H9 (cell line): ENCODE results near the gene TEX261. TPM values are rescaled to one million over a fixed set of nuclear protein-coding genes. Genes with fewer than 3 reads are reported as not detected.
A peak's percentile ranks its signal among the peaks of the same experiment; 100 is the strongest.

ENCODE experiments used
- DNase-seq: peaks from one replicate; pipeline ENCODE4 v3.0.0-alpha.2; 2017
- H2AFZ ChIP-seq: one replicate; pipeline ENCODE4 v1.6.1; 2013; ENCODE audit warnings: mild to moderate bottlenecking, low read length, control low read depth, moderate library complexity
- H2AK5ac ChIP-seq: 2 replicates; pipeline ENCODE4 v1.6.1; 2013; ENCODE audit warnings: low read length, control low read depth, mixed read lengths; ENCODE audit not compliant: insufficient read length
- H2BK120ac ChIP-seq: one replicate; pipeline ENCODE4 v1.6.1; 2013; ENCODE audit warnings: low read depth, mild to moderate bottlenecking, low read length, control low read depth, inconsistent platforms; ENCODE audit not compliant: poor library complexity, severe bottlenecking
- H2BK12ac ChIP-seq: 2 replicates; pipeline ENCODE4 v1.6.1; 2013; ENCODE audit warnings: low read length, control low read depth, mixed read lengths, low read depth; ENCODE audit not compliant: insufficient read length
- H2BK15ac ChIP-seq: 2 replicates; pipeline ENCODE4 v1.6.1; 2013; ENCODE audit warnings: low read depth, low read length, control low read depth
- H2BK20ac ChIP-seq: one replicate; pipeline ENCODE4 v1.6.1; 2013; ENCODE audit warnings: low read depth, mild to moderate bottlenecking, low read length, control low read depth, inconsistent platforms; ENCODE audit not compliant: poor library complexity, severe bottlenecking
- H2BK5ac ChIP-seq: 2 replicates; pipeline ENCODE4 v1.6.1; 2013; ENCODE audit warnings: low read length, control low read depth, mixed read lengths; ENCODE audit not compliant: insufficient read length
- H3K14ac ChIP-seq: 2 replicates; pipeline ENCODE4 v1.6.1; 2013; ENCODE audit warnings: low read length, control low read depth; ENCODE audit not compliant: insufficient read depth
- H3K18ac ChIP-seq: 2 replicates; pipeline ENCODE4 v1.6.1; 2013; ENCODE audit warnings: low read depth, mild to moderate bottlenecking, mixed read lengths, low read length, control low read depth; ENCODE audit not compliant: insufficient read length
- H3K23ac ChIP-seq: 2 replicates; pipeline ENCODE4 v1.6.1; 2013; ENCODE audit warnings: low read length, control low read depth, mixed read lengths, low read depth; ENCODE audit not compliant: insufficient read length
- H3K23me2 ChIP-seq: 2 replicates; pipeline ENCODE4 v1.6.1; 2013; ENCODE audit warnings: low read depth, mild to moderate bottlenecking, mixed read lengths, low read length, control low read depth; ENCODE audit not compliant: insufficient read length, poor library complexity, severe bottlenecking
- H3K27ac ChIP-seq: 2 replicates; pipeline ENCODE4 v1.5.1; 2013; ENCODE audit warnings: low read length, control low read depth, mixed read lengths, low read depth; ENCODE audit not compliant: insufficient read length
- H3K27me3 ChIP-seq: 2 replicates; pipeline ENCODE4 v1.6.1; 2013; ENCODE audit warnings: low read length, control low read depth, inconsistent platforms; ENCODE audit not compliant: insufficient read depth
- H3K4ac ChIP-seq: 2 replicates; pipeline ENCODE4 v1.6.1; 2013; ENCODE audit warnings: low read depth, mild to moderate bottlenecking, control low read depth, inconsistent platforms, low read length, moderate library complexity
- H3K4me1 ChIP-seq: 2 replicates; pipeline ENCODE4 v1.6.1; 2013; ENCODE audit warnings: low read length, control low read depth, inconsistent platforms; ENCODE audit not compliant: insufficient read depth
- H3K4me2 ChIP-seq: 2 replicates; pipeline ENCODE4 v1.6.1; 2013; ENCODE audit warnings: low read length, control low read depth, mixed read lengths; ENCODE audit not compliant: insufficient read length, insufficient read depth
- H3K56ac ChIP-seq: 2 replicates; pipeline ENCODE4 v1.6.1; 2013; ENCODE audit warnings: low read depth, mild to moderate bottlenecking, mixed read lengths, low read length, control low read depth; ENCODE audit not compliant: insufficient read length
- H3K79me1 ChIP-seq: 2 replicates; pipeline ENCODE4 v1.6.1; 2013; ENCODE audit warnings: low read depth, mild to moderate bottlenecking, moderate library complexity, low read length, control low read depth, inconsistent platforms; ENCODE audit not compliant: insufficient read depth, poor library complexity, severe bottlenecking
- H3K79me2 ChIP-seq: 2 replicates; pipeline ENCODE4 v1.6.1; 2013; ENCODE audit warnings: low read length, control low read depth, inconsistent platforms; ENCODE audit not compliant: insufficient read depth
- H3K9ac ChIP-seq: 2 replicates; pipeline ENCODE4 v1.6.1; 2013; ENCODE audit warnings: low read length, control low read depth, mixed read lengths; ENCODE audit not compliant: insufficient read length; ENCODE audit errors: extremely low read depth
- H3K9me3 ChIP-seq: one replicate; pipeline ENCODE4 v1.6.1; 2013; ENCODE audit warnings: low read depth, low read length, inconsistent platforms; ENCODE audit not compliant: control insufficient read depth
- H3T11ph ChIP-seq: one replicate; pipeline ENCODE4 v1.6.1; 2013; ENCODE audit warnings: mild to moderate bottlenecking, low read length, control low read depth, inconsistent platforms
- H4K20me1 ChIP-seq: one replicate; pipeline ENCODE4 v1.6.1; 2013; ENCODE audit not compliant: control insufficient read depth, insufficient read length, insufficient read depth
- H4K5ac ChIP-seq: 2 replicates; pipeline ENCODE4 v1.6.1; 2013; ENCODE audit warnings: low read depth, mild to moderate bottlenecking, mixed read lengths, low read length, control low read depth; ENCODE audit not compliant: insufficient read length
- H4K8ac ChIP-seq: replicated peaks from 2 replicates; pipeline ENCODE4 v1.6.1; 2013; ENCODE audit warnings: low read length, control low read depth, mixed read lengths, low read depth; ENCODE audit not compliant: insufficient read length
- H4K91ac ChIP-seq: 2 replicates; pipeline ENCODE4 v1.6.1; 2013; ENCODE audit warnings: low read depth, mild to moderate bottlenecking, moderate library complexity, mixed read lengths, low read length, control low read depth; ENCODE audit not compliant: insufficient read length
- H3K27ac Mint-ChIP-seq, 3 experiments: 2 replicates in 2 of 3; 3 replicates in 1 of 3; pipeline ENCODE4 v1.8.0; 2020 to 2021; ENCODE audit warnings: mixed read lengths in 3 of 3, mild to moderate bottlenecking in 1 of 3, moderate library complexity in 1 of 3
- H3K27me3 Mint-ChIP-seq: 2 replicates; pipeline ENCODE4 v1.8.0; 2021; ENCODE audit warnings: low read depth, mild to moderate bottlenecking, moderate library complexity, mixed read lengths
- H3K36me3 Mint-ChIP-seq, 3 experiments: 2 replicates in 2 of 3; 3 replicates in 1 of 3; pipeline ENCODE4 v1.8.0; 2020 to 2021; ENCODE audit warnings: low read depth in 3 of 3, mixed read lengths in 3 of 3; ENCODE audit not compliant: insufficient read depth in 1 of 3
- H3K4me1 Mint-ChIP-seq, 2 experiments: 2 replicates each; pipeline ENCODE4 v1.8.0; 2020; ENCODE audit warnings: mixed read lengths in 2 of 2
- H3K4me3 Mint-ChIP-seq, 2 experiments: 2 replicates in 1 of 2; 3 replicates in 1 of 2; pipeline ENCODE4 v1.8.0; 2020 to 2021; ENCODE audit warnings: mild to moderate bottlenecking in 2 of 2, mixed read lengths in 2 of 2, moderate library complexity in 1 of 2
- H3K9me3 Mint-ChIP-seq, 2 experiments: 2 replicates in 1 of 2; 3 replicates in 1 of 2; pipeline ENCODE4 v1.8.0; 2020; ENCODE audit warnings: mild to moderate bottlenecking in 2 of 2, mixed read lengths in 2 of 2, moderate library complexity in 1 of 2
- WGBS: extraction: QIAGEN DNeasy Blood & Tissue Kit; methylation state at CpG from one replicate; pipeline ENCODE4 v1.1.7; 2013; ENCODE audit warnings: missing lambda C conversion rate, low lambda C conversion rate, mixed read lengths; ENCODE audit not compliant: insufficient read length; ENCODE audit errors: extremely low coverage; 5-methylcytosine and 5-hydroxymethylcytosine counted together
- total RNA-seq: library from RNA; stranded (reverse); gene quantifications from 2 replicates; pipeline ENCODE4 v1.2.1, GENCODE V29; 2021
- TF ChIP-seq, protein P1 (sequence below): fragments of 200-600 bp; sonication (generic); conservative IDR thresholded peaks from 3 replicates; pipeline ENCODE4 v1.8.0; 2021; ENCODE audit warnings: antibody characterized with exemption, mild to moderate bottlenecking

Gene TEX261
- total RNA-seq, 1 experiment from 2014 or later = 19.2 TPM

GRCh38 chr2:71001981-71002570 lies 7.4 kb upstream of the TEX261 start:
- DNase-seq = peak; percentile 82
- no peak overlapping the region for H3K14ac ChIP-seq
- H3K4ac ChIP-seq = no peak overlapping the region
- H4K5ac ChIP-seq = no peak overlapping the region
- peak overlapping the region; percentile 24 to 62; a peak in 3 of 5 replicates for H3K4me3 Mint-ChIP-seq
- H3T11ph ChIP-seq = no peak overlapping the region
- no peak overlapping the region for H2BK120ac ChIP-seq
- no peak overlapping the region for H2BK5ac ChIP-seq
- peaks cover 43% of the 10 kb centered on the region for H3K27me3 Mint-ChIP-seq
- H3K4me1 Mint-ChIP-seq = peaks cover 15 to 20% of the 10 kb centered on the region in 2 experiments
- WGBS = no CpG with 5 or more reads among the region's 11 CpGs
- no peaks in the 10 kb centered on the region for H3K79me1 ChIP-seq
- H2BK15ac ChIP-seq = no peak overlapping the region
- no peak overlapping the region for H2AFZ ChIP-seq
- no peaks in the 10 kb centered on the region for H4K20me1 ChIP-seq
- no peaks in the 10 kb centered on the region for H3K9me3 Mint-ChIP-seq
- H2AK5ac ChIP-seq = no peak overlapping the region
- H3K23me2 ChIP-seq = peaks cover 7% of the 10 kb centered on the region
- H3K9me3 ChIP-seq = no peaks in the 10 kb centered on the region
- peaks cover 8% of the 10 kb centered on the region; the same call in 1 of the 2 replicates for H3K4me1 ChIP-seq
- no peak overlapping the region for H2BK20ac ChIP-seq
- no peaks in the 10 kb centered on the region for H3K36me3 Mint-ChIP-seq
- H3K4me2 ChIP-seq = peak overlapping the region; percentile 15
- no peak overlapping the region; a peak in 1 of 7 replicates for H3K27ac Mint-ChIP-seq
- TF ChIP-seq, protein P1, sequence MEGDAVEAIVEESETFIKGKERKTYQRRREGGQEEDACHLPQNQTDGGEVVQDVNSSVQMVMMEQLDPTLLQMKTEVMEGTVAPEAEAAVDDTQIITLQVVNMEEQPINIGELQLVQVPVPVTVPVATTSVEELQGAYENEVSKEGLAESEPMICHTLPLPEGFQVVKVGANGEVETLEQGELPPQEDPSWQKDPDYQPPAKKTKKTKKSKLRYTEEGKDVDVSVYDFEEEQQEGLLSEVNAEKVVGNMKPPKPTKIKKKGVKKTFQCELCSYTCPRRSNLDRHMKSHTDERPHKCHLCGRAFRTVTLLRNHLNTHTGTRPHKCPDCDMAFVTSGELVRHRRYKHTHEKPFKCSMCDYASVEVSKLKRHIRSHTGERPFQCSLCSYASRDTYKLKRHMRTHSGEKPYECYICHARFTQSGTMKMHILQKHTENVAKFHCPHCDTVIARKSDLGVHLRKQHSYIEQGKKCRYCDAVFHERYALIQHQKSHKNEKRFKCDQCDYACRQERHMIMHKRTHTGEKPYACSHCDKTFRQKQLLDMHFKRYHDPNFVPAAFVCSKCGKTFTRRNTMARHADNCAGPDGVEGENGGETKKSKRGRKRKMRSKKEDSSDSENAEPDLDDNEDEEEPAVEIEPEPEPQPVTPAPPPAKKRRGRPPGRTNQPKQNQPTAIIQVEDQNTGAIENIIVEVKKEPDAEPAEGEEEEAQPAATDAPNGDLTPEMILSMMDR = no peak
- no peak overlapping the region for H3K56ac ChIP-seq
- no peak overlapping the region for H3K9ac ChIP-seq
- H3K79me2 ChIP-seq = no peaks in the 10 kb centered on the region
- H3K18ac ChIP-seq = no peak overlapping the region
- no peaks in the 10 kb centered on the region for H3K27me3 ChIP-seq
- H2BK12ac ChIP-seq = no peak overlapping the region
- H3K27ac ChIP-seq = no peak overlapping the region
- H3K23ac ChIP-seq = no peak overlapping the region
- H4K91ac ChIP-seq = no peak overlapping the region
- H4K8ac ChIP-seq = no peak overlapping the region
